SIG-M5 treated with dmso at 0.1 percent for 504 hours (cell line): ENCODE measurements around the gene GRID1.
"Not testable (repeated sequence)": the region's sequence is repeated elsewhere in the genome, so short reads cannot be mapped to it uniquely, and the experiment has no call there.

Experiments used
- DNase-seq: peaks from one replicate; lab custom pipeline; 2025; ENCODE audit not compliant: unreplicated experiment; lab: John Stamatoyannopoulos, UW

Gene GRID1

GRCh38 chr10:85863301-85864172, 503.1 kb downstream of the GRID1 start:
- no peak for DNase-seq

DNA sequence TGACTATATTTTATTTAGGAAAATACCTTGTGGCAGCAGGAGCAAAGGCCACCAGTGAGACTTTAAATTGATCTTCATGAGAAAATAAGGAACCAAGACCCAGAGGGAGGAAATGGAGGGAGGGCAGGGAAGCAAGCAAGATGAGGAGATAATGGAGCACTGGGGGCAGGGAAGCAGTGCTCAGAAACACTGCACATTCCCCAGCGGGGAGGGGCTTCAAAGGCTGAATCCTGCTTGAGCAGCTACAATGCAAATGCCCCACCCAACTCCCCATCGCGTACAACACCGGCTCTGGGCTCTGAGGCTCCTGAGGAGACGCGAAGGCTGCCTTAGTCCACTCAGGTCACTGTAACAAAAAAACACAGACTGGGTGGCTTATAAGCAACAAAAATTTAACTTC, 503.8 kb downstream of the GRID1 start:
- no peak for DNase-seq

GRCh38 chr10:85861513-85862197, 504.9 kb downstream of the GRID1 start:
- DNase-seq = no peak

- DNase-seq = no peak
Observed at GRCh38 chr10:85859859-85860258, 506.7 kb downstream of the GRID1 start.

DNA sequence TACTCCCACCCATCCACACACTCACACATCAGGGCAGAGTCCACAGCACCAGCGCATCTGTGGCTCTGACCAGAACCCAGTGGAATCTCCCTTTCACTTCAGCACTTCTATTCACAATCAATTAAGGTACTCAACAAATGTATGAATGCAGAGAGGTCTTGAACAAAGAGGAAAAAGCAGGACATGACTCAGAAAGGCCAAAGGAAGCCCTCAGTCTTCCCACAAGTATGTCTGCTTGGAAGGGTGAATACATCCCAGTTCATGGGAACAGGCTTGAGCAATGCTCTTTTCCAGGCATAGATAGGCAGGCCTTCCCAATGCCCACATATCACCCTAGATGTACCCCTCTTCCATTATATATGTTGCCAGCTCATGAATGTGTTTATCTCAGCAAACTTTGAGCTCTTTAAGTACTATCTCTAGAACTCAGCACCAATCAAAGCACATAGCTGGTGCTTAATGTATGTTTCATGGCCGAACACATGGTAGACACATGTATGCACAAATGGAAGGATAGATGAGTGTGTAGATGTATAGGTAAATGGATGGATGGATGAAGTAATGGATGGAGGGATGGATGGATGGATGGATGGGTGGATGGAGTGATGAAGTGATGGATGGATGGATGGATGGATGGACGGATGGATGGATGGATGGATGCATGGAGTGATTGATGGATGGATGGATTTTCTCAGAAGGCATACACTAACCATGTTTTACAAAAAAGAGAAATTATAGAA, 507.6 kb downstream of the GRID1 start:
- no peak for DNase-seq

GRCh38 chr10:85857791-85858190, 508.8 kb downstream of the GRID1 start:
- DNase-seq = no peak

DNA sequence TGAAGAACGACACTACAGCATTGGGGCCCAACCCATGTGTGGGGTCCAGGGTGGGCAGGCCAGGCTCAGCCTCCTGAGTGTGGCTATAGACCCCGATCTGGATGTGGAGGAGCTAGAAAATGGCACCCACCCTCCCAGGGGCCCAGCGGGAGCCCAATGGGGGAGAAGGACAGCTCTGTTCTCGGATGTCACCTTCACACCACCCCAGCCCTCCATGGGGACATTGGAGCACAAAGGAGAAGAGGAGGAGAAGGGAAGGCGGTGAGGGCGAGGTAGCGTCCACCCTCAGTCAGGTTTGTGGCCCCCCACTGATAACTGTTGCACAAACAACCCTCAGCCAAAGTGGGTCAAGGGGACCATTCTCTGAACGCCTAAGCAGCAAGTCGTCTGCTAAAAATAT, 509.3 kb downstream of the GRID1 start:
- DNase-seq = no peak

- DNase-seq = no peak
Observed at GRCh38 chr10:85851934-85852333, 514.7 kb downstream of the GRID1 start.

GRCh38 chr10:85851325-85851724, 515.3 kb downstream of the GRID1 start:
- DNase-seq = no peak

GRCh38 chr10:85850736-85851135, 515.9 kb downstream of the GRID1 start:
- DNase-seq = no peak

DNA sequence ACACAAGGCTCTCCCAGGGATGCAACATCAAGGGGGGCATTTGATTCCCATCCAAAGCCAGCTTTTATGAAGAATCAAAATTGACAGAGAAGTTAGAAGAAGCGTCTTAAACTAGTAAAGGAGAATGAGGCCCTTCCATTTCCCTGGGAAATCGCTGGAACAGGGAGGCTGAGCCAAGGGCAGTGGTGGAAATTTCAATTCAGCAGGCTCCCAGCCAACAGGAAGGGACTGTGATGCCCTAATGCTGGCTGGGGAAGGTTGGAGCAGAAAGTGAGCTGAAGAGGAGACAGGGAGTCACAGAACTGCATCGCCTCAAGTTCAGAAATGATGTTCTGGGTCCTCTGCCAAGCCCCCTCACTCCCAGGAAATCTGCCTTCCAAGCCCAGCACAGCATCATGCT, 517.3 kb downstream of the GRID1 start:
- no peak for DNase-seq

- no peak for DNase-seq
Observed at GRCh38 chr10:85848756-85849155, 517.8 kb downstream of the GRID1 start.

GRCh38 chr10:85847085-85847484, 519.5 kb downstream of the GRID1 start:
- no peak for DNase-seq

GRCh38 chr10:85838660-85839059, 527.9 kb downstream of the GRID1 start:
- not testable (repeated sequence) for DNase-seq

DNA sequence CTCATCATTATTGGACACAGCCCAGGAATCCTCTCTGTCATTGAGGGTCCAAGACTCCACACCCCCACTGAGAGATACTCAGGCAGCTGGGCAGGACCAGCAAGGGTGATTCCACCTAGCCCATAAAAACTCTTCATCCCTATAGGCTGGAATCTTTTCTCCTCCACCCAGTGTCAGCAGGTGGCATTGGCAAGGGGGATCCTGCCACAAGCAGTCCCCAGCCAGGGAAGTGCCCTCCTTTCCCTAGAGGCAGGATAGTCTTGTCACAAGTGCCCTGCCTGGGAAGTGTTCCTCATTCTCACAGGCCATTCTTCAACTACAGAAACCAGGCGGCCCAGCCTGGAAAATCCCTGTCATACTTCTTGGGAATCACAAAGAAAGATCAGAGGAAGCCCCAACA, 533.6 kb downstream of the GRID1 start:
- DNase-seq = no peak

DNA sequence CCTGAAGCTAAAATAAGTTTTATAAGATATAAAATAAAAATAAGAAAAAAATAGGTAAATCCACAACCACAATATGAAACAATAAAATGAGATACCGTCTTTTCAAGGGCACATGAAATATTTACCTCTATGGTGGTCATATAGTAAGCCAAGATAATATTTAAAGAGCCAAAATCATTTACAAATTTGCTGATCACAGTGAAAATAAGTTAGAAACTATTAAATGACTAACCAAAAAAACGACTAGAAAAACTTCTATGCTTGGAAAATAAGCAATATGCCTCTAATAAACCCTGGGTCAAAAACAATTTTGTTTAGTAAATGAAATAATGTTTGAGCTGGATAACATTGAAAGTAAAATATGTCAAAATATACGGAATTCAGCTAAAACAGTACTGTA, 535.2 kb downstream of the GRID1 start:
- DNase-seq = no peak

- DNase-seq = no peak
Observed at GRCh38 chr10:85826377-85826776, 540.2 kb downstream of the GRID1 start.

DNA sequence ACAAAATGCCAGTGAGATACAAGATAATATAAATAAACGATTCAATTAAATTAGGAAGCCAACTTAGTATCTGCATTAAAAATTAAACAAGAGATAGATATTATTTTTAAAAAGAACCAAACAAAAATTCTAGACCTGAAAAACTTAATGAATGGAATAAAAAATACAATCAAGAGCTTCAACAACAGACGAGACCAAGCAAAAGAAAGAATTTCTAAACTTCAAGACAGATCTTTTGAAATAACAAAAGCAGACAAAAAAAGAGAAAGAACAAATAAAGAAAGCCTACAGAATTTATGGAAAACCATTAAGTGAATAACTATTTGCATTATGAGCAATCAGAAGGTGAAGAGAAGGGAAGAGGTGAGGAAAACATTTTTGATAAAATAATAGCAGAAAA, 555.2 kb downstream of the GRID1 start:
- no peak for DNase-seq

DNA sequence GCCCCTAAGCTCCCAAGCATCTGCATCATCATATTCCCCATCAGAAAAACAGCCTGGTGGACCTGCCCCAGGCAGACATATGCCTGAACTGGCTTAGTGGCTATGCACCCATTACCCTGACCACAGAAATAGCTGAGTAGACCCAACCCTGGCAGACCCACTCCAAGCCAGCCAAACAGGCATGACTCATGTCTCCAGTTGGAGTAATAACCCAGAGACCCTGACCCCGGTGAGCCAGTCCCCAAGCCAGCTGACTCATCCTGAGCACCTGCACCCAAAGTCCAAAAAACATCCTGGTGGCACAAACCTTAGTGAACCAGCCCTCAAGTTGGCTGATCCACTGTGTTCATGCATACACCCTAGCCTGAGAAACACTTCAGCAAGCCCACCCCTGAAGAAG, 555.9 kb downstream of the GRID1 start:
- DNase-seq = no peak

DNA sequence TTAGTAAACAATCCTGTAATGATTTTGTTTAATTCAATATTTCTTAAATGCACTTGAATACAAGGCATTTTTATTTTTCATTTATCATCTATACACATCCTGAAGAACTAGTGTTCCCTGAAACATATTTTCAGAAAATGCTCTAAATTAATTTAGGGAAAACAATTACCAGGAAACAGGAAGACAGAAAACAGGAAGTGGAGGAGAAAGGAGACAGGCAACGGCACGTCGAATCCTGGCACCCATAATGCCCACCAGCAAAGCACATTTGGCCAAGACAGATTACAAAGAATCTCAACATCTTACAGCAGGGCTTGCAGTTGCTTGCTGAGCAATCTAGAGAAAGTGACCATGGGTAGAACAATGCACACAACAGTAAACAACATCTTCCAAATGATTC, 571.1 kb downstream of the GRID1 start:
- no peak for DNase-seq

DNA sequence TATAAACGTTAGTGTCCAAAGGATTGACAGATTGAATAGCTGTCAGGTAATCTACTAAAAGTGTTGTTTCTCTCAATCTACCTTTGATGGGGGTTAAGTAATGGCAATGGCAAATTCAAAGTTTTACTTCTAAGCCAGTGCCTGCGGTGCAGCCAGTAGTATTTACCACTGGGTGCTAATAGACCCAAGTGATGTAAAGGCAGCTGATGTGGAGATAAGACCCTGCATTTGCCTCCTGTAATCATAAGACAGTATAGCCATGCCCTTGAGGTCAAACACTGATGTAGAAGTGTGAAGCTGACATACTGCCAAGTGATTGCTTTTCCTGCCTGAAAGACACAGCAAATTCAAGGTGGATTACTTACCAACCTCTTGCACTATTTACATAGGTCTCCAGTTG, 572.0 kb downstream of the GRID1 start:
- DNase-seq = no peak

GRCh38 chr10:85792533-85792858, 574.1 kb downstream of the GRID1 start:
- DNase-seq = no peak
